ENCODE data around the gene SEC61A2.
"Not testable (repeated sequence)": the region's sequence is repeated elsewhere in the genome, so short reads cannot be mapped to it uniquely, and the experiment has no call there.

SEC61A2 gene

GRCh38 chr10:12129222-12130111, at the start of gene SEC61A2:
TSS of gene SEC61A2 (plus strand) at chr10:12129677. CDS start at chr10:12129788, 111 bp downstream.
- no peaks in the 10 kb centered on the region for H3K27me3 ChIP-seq (ENCODE audit: low read depth, low read length)
- no peaks in the 10 kb centered on the region for H3K9me3 ChIP-seq (ENCODE audit: control insufficient read depth in 1 of 2, low read length in 2 of 2)
- peak within 1 kb of the TSS; percentile 51 for H3K27ac ChIP-seq (ENCODE audit: low read length)
- peak within 1 kb of the TSS; percentile 67 to 94 for H3K4me3 ChIP-seq (ENCODE audit: low read depth in 1 of 2, low read length in 2 of 2)
- peaks cover 3 to 5% of the 10 kb centered on the region in 2 donors for H3K36me3 ChIP-seq (ENCODE audit: control insufficient read depth in 1 of 2, insufficient read depth in 2 of 2, low read length in 2 of 2)
- peaks cover 0 to 14% of the 10 kb centered on the region in 2 donors for H3K4me1 ChIP-seq (ENCODE audit: control insufficient read depth in 1 of 2, insufficient read depth in 2 of 2, low read length in 2 of 2)

GRCh38 chr10:12081470-12081869, 48.0 kb upstream of the SEC61A2 start:
- H3K36me3 ChIP-seq (ENCODE audit: control insufficient read depth in 1 of 2, insufficient read depth in 2 of 2, low read length in 2 of 2): peaks cover 3 to 21% of the 10 kb centered on the region in 2 donors
- no peak overlapping the region for H3K4me3 ChIP-seq (ENCODE audit: low read depth in 1 of 2, low read length in 2 of 2)
- no peaks in the 10 kb centered on the region for H3K27me3 ChIP-seq (ENCODE audit: low read depth, low read length)
- H3K4me1 ChIP-seq (ENCODE audit: control insufficient read depth in 1 of 2, insufficient read depth in 2 of 2, low read length in 2 of 2): no peaks in the 10 kb centered on the region
- H3K9me3 ChIP-seq (ENCODE audit: control insufficient read depth in 1 of 2, low read length in 2 of 2): no peaks in the 10 kb centered on the region
- H3K27ac ChIP-seq (ENCODE audit: low read length): no peak overlapping the region

GRCh38 chr10:12081879-12082557, 47.5 kb upstream of the SEC61A2 start:
- Histone ChIP-seq H3K27me3 (ENCODE audit: low read depth, low read length) (no peaks in the 10 kb centered on the region), H3K36me3 (ENCODE audit: control insufficient read depth in 1 of 2, insufficient read depth in 2 of 2, low read length in 2 of 2) (peaks cover 3 to 27% of the 10 kb centered on the region in 2 donors), H3K9me3 (ENCODE audit: control insufficient read depth in 1 of 2, low read length in 2 of 2) (no peaks in the 10 kb centered on the region), H3K27ac (ENCODE audit: low read length) (no peak overlapping the region), H3K4me1 (ENCODE audit: control insufficient read depth in 1 of 2, insufficient read depth in 2 of 2, low read length in 2 of 2) (no peaks in the 10 kb centered on the region), H3K4me3 (ENCODE audit: low read depth in 1 of 2, low read length in 2 of 2) (no peak overlapping the region)

- H3K36me3 ChIP-seq (ENCODE audit: control insufficient read depth in 1 of 2, insufficient read depth in 2 of 2, low read length in 2 of 2): peaks cover 10 to 72% of the 10 kb centered on the region in 2 donors
- no peaks in the 10 kb centered on the region for H3K4me1 ChIP-seq (ENCODE audit: control insufficient read depth in 1 of 2, insufficient read depth in 2 of 2, low read length in 2 of 2)
- no peaks in the 10 kb centered on the region for H3K9me3 ChIP-seq (ENCODE audit: control insufficient read depth in 1 of 2, low read length in 2 of 2)
- no peak overlapping the region for H3K4me3 ChIP-seq (ENCODE audit: low read depth in 1 of 2, low read length in 2 of 2)
- no peak overlapping the region for H3K27ac ChIP-seq (ENCODE audit: low read length)
- no peaks in the 10 kb centered on the region for H3K27me3 ChIP-seq (ENCODE audit: low read depth, low read length)
Observed at GRCh38 chr10:12088919-12089318, 40.6 kb upstream of the SEC61A2 start.

GRCh38 chr10:12091421-12091820, 38.1 kb upstream of the SEC61A2 start:
- no peaks in the 10 kb centered on the region for H3K9me3 ChIP-seq (ENCODE audit: control insufficient read depth in 1 of 2, low read length in 2 of 2)
- no peaks in the 10 kb centered on the region for H3K4me1 ChIP-seq (ENCODE audit: control insufficient read depth in 1 of 2, insufficient read depth in 2 of 2, low read length in 2 of 2)
- H3K27me3 ChIP-seq (ENCODE audit: low read depth, low read length): no peaks in the 10 kb centered on the region
- H3K36me3 ChIP-seq (ENCODE audit: control insufficient read depth in 1 of 2, insufficient read depth in 2 of 2, low read length in 2 of 2): peaks cover 10 to 65% of the 10 kb centered on the region in 2 donors
- H3K27ac ChIP-seq (ENCODE audit: low read length): no peak overlapping the region
- H3K4me3 ChIP-seq (ENCODE audit: low read depth in 1 of 2, low read length in 2 of 2): no peak overlapping the region

GRCh38 chr10:12097361-12097760, 32.1 kb upstream of the SEC61A2 start:
- H3K9me3 ChIP-seq (ENCODE audit: control insufficient read depth in 1 of 2, low read length in 2 of 2); H3K4me1 ChIP-seq (ENCODE audit: control insufficient read depth in 1 of 2, insufficient read depth in 2 of 2, low read length in 2 of 2); H3K27ac ChIP-seq (ENCODE audit: low read length); H3K27me3 ChIP-seq (ENCODE audit: low read depth, low read length); H3K4me3 ChIP-seq (ENCODE audit: low read depth in 1 of 2, low read length in 2 of 2): not testable (repeated sequence)
- peaks cover 16 to 60% of the 10 kb centered on the region in 2 donors for H3K36me3 ChIP-seq (ENCODE audit: control insufficient read depth in 1 of 2, insufficient read depth in 2 of 2, low read length in 2 of 2)

GRCh38 chr10:12097791-12098190, 31.7 kb upstream of the SEC61A2 start:
- Histone ChIP-seq H3K36me3 (ENCODE audit: control insufficient read depth in 1 of 2, insufficient read depth in 2 of 2, low read length in 2 of 2) (peaks cover 16 to 60% of the 10 kb centered on the region in 2 donors), H3K9me3 (ENCODE audit: control insufficient read depth in 1 of 2, low read length in 2 of 2) (no peaks in the 10 kb centered on the region), H3K4me1 (ENCODE audit: control insufficient read depth in 1 of 2, insufficient read depth in 2 of 2, low read length in 2 of 2) (no peaks in the 10 kb centered on the region), H3K27me3 (ENCODE audit: low read depth, low read length) (no peaks in the 10 kb centered on the region), H3K4me3 (ENCODE audit: low read depth in 1 of 2, low read length in 2 of 2) (no peak overlapping the region), H3K27ac (ENCODE audit: low read length) (no peak overlapping the region)

- Histone ChIP-seq H3K27me3 (ENCODE audit: low read depth, low read length) (no peaks in the 10 kb centered on the region), H3K36me3 (ENCODE audit: control insufficient read depth in 1 of 2, insufficient read depth in 2 of 2, low read length in 2 of 2) (peaks cover 16 to 60% of the 10 kb centered on the region in 2 donors), H3K27ac (ENCODE audit: low read length) (no peak overlapping the region), H3K9me3 (ENCODE audit: control insufficient read depth in 1 of 2, low read length in 2 of 2) (no peaks in the 10 kb centered on the region), H3K4me1 (ENCODE audit: control insufficient read depth in 1 of 2, insufficient read depth in 2 of 2, low read length in 2 of 2) (no peaks in the 10 kb centered on the region), H3K4me3 (ENCODE audit: low read depth in 1 of 2, low read length in 2 of 2) (no peak overlapping the region)
Observed at GRCh38 chr10:12098966-12099365, 30.5 kb upstream of the SEC61A2 start.

- Histone ChIP-seq H3K4me3 (ENCODE audit: low read depth in 1 of 2, low read length in 2 of 2) (no peak overlapping the region), H3K9me3 (ENCODE audit: control insufficient read depth in 1 of 2, low read length in 2 of 2) (no peaks in the 10 kb centered on the region), H3K4me1 (ENCODE audit: control insufficient read depth in 1 of 2, insufficient read depth in 2 of 2, low read length in 2 of 2) (no peaks in the 10 kb centered on the region), H3K36me3 (ENCODE audit: control insufficient read depth in 1 of 2, insufficient read depth in 2 of 2, low read length in 2 of 2) (peaks cover 12 to 77% of the 10 kb centered on the region in 2 donors), H3K27me3 (ENCODE audit: low read depth, low read length) (no peaks in the 10 kb centered on the region), H3K27ac (ENCODE audit: low read length) (no peak overlapping the region)
Observed at GRCh38 chr10:12103802-12104201, 25.7 kb upstream of the SEC61A2 start.

- Histone ChIP-seq H3K27ac (ENCODE audit: low read length) (no peak overlapping the region), H3K27me3 (ENCODE audit: low read depth, low read length) (no peaks in the 10 kb centered on the region), H3K4me3 (ENCODE audit: low read depth in 1 of 2, low read length in 2 of 2) (no peak overlapping the region), H3K4me1 (ENCODE audit: control insufficient read depth in 1 of 2, insufficient read depth in 2 of 2, low read length in 2 of 2) (no peaks in the 10 kb centered on the region), H3K36me3 (ENCODE audit: control insufficient read depth in 1 of 2, insufficient read depth in 2 of 2, low read length in 2 of 2) (peaks cover 5 to 65% of the 10 kb centered on the region in 2 donors), H3K9me3 (ENCODE audit: control insufficient read depth in 1 of 2, low read length in 2 of 2) (no peaks in the 10 kb centered on the region)
Observed at GRCh38 chr10:12107781-12108180, 21.7 kb upstream of the SEC61A2 start.

GRCh38 chr10:12109286-12109685, 20.2 kb upstream of the SEC61A2 start:
- Histone ChIP-seq H3K4me3 (ENCODE audit: low read depth in 1 of 2, low read length in 2 of 2) (no peak overlapping the region), H3K36me3 (ENCODE audit: control insufficient read depth in 1 of 2, insufficient read depth in 2 of 2, low read length in 2 of 2) (peaks cover 5 to 65% of the 10 kb centered on the region in 2 donors), H3K4me1 (ENCODE audit: control insufficient read depth in 1 of 2, insufficient read depth in 2 of 2, low read length in 2 of 2) (no peaks in the 10 kb centered on the region), H3K27ac (ENCODE audit: low read length) (no peak overlapping the region), H3K9me3 (ENCODE audit: control insufficient read depth in 1 of 2, low read length in 2 of 2) (no peaks in the 10 kb centered on the region), H3K27me3 (ENCODE audit: low read depth, low read length) (no peaks in the 10 kb centered on the region)

All from muscle layer of duodenum (tissue), 2 donors.